ENCODE results near the gene DNER.
"Not testable (repeated sequence)": the region's sequence is repeated elsewhere in the genome, so short reads cannot be mapped to it uniquely, and the experiment has no call there.

DNER gene

DNA sequence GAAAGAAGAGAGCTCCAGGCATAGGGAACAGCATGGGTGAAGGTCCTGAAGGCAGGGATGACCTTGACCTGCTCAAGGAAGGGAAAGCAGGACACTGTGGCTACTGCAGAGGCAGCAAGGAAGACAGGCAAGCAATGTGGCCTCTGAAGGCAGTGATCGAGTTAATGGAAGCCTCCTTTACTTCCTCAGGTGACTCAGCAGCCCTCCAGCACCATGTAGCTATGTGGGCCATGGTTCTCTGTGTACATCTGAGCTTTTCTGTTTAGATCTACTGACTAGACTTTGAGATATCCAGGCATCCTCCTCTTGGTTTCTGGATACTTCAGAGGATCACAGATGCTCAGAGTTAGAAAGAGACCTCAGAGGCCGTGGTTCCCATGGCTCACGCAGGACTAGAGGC is 336.0 kb downstream of the DNER start:
- Histone ChIP-seq H3K4me3 (ENCODE audit: severe bottlenecking) (no peak overlapping the region), H3K9me3 (ENCODE audit: severe bottlenecking) (no peaks in the 10 kb centered on the region), H3K36me3 (ENCODE audit: low read depth) (no peaks in the 10 kb centered on the region), H3K27me3 (ENCODE audit: insufficient read depth, poor library complexity, severe bottlenecking) (no peaks in the 10 kb centered on the region), H3K27ac (ENCODE audit: poor library complexity, severe bottlenecking) (no peak overlapping the region), H3K4me1 (ENCODE audit: insufficient read depth, poor library complexity, severe bottlenecking) (peaks cover 8% of the 10 kb centered on the region)
- ATAC-seq (ENCODE audit: low read depth) (no peak), DNase-seq (ENCODE audit: low spot score) (no peak)
- TF ChIP-seq, protein P1, sequence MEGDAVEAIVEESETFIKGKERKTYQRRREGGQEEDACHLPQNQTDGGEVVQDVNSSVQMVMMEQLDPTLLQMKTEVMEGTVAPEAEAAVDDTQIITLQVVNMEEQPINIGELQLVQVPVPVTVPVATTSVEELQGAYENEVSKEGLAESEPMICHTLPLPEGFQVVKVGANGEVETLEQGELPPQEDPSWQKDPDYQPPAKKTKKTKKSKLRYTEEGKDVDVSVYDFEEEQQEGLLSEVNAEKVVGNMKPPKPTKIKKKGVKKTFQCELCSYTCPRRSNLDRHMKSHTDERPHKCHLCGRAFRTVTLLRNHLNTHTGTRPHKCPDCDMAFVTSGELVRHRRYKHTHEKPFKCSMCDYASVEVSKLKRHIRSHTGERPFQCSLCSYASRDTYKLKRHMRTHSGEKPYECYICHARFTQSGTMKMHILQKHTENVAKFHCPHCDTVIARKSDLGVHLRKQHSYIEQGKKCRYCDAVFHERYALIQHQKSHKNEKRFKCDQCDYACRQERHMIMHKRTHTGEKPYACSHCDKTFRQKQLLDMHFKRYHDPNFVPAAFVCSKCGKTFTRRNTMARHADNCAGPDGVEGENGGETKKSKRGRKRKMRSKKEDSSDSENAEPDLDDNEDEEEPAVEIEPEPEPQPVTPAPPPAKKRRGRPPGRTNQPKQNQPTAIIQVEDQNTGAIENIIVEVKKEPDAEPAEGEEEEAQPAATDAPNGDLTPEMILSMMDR (IDR thresholded peaks at IDR 0.05; ENCODE audit: poor library complexity, severe bottlenecking), result no peak

DNA sequence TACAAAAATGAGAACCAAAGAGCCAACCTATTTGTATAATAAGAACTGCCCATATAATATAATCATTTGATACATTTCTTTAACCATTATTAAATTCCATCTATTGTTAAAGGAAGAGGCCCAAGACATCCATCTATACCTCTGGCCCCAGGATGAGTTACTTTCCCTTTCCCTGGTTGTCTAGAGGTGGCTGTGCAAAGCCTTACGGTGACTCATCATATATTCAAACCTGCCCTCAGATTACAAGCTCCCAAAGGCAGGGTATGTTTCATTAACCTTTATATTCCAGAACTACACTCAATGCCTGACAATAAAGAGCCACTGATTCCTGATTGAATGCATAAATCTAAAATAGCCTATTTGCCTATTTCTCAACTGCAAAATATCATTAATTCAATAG is 337.5 kb downstream of the DNER start:
- H3K36me3 ChIP-seq (ENCODE audit: low read depth), result no peaks in the 10 kb centered on the region
- DNase-seq (ENCODE audit: low spot score), result no peak

DNA sequence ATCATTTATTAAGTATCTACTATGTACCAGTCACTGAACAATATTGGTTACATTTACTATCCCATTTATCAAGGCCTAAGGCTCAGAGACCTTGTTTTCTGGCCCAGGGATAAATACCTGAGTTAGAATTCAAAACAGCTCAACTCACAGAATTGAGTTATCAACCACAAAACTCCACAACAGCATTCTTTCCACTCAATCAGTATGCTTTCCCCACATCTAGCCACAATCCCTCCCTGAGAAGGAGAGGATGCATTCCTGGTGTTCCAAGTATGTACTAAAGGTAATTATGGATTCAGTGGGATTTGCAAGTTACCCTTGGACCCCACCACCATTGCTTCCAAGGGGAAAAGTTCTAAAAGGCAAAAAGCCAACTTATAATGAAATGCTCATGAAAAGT is 339.1 kb downstream of the DNER start:
- no peaks in the 10 kb centered on the region for H3K9me3 ChIP-seq (ENCODE audit: severe bottlenecking)
- peaks cover 8% of the 10 kb centered on the region for H3K4me1 ChIP-seq (ENCODE audit: insufficient read depth, poor library complexity, severe bottlenecking)
- H3K27ac ChIP-seq (ENCODE audit: poor library complexity, severe bottlenecking), result no peak overlapping the region
- no peak for ATAC-seq (ENCODE audit: low read depth)
- H3K27me3 ChIP-seq (ENCODE audit: insufficient read depth, poor library complexity, severe bottlenecking), result no peaks in the 10 kb centered on the region
- DNase-seq (ENCODE audit: low spot score), result no peak
- TF ChIP-seq, protein P1 (IDR thresholded peaks at IDR 0.05; ENCODE audit: poor library complexity, severe bottlenecking), result no peak
- no peaks in the 10 kb centered on the region for H3K36me3 ChIP-seq (ENCODE audit: low read depth)
- H3K4me3 ChIP-seq (ENCODE audit: severe bottlenecking), result no peak overlapping the region

More for the DNA sequence above, 337.5 kb downstream of the DNER start:
- ATAC-seq (ENCODE audit: low read depth), result peak; percentile 96
- Histone ChIP-seq H3K4me1 (ENCODE audit: insufficient read depth, poor library complexity, severe bottlenecking) (peaks cover 8% of the 10 kb centered on the region), H3K4me3 (ENCODE audit: severe bottlenecking) (no peak overlapping the region), H3K27ac (ENCODE audit: poor library complexity, severe bottlenecking) (no peak overlapping the region), H3K27me3 (ENCODE audit: insufficient read depth, poor library complexity, severe bottlenecking) (no peaks in the 10 kb centered on the region), H3K9me3 (ENCODE audit: severe bottlenecking) (no peaks in the 10 kb centered on the region)
- TF ChIP-seq, protein P1 (IDR thresholded peaks at IDR 0.05; ENCODE audit: poor library complexity, severe bottlenecking), result no peak

DNA sequence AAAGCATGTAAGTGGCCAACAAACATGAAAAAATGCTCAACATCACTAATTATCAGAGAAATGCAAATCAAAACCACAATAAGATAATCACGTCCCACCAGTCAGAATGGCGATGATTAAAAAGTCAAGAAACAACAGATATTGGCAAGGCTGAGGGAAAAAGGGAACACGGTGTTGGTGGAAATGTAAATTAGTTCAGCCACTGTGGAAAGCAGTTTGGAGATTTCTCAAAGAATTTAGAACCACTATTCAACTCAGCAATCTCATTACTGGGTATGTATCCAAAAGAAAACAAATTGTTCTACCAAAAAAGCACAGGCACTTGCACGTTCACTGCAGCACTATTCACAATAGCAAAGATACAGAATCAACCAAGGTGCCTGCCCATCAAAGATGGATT is 341.0 kb downstream of the DNER start:
- H3K9me3 ChIP-seq (ENCODE audit: severe bottlenecking); H3K27me3 ChIP-seq (ENCODE audit: insufficient read depth, poor library complexity, severe bottlenecking); DNase-seq (ENCODE audit: low spot score); H3K4me1 ChIP-seq (ENCODE audit: insufficient read depth, poor library complexity, severe bottlenecking); H3K36me3 ChIP-seq (ENCODE audit: low read depth); H3K4me3 ChIP-seq (ENCODE audit: severe bottlenecking); H3K27ac ChIP-seq (ENCODE audit: poor library complexity, severe bottlenecking); ATAC-seq (ENCODE audit: low read depth): not testable (repeated sequence)

DNA sequence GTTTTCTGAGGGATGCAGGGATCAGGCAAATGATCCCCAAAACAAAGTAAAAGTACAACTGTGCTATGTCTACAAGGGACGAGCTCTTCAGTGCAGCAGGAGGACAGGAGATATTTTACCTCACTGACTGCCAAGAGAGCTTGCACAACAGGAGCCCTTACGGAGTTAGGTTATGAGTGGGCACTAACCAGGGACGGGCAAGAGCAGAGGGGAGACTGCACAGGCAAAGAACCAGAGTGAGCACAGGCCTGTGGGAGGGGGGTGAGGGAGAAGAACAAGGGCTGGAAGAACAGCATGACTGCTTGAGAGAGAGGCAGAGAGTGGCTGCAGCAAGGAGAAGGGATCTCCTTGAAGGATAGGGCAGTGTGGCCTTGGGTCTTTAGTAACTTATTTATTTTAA is 342.1 kb downstream of the DNER start:
- Histone ChIP-seq H3K4me3 (ENCODE audit: severe bottlenecking) (no peak overlapping the region), H3K4me1 (ENCODE audit: insufficient read depth, poor library complexity, severe bottlenecking) (peaks cover 7% of the 10 kb centered on the region), H3K9me3 (ENCODE audit: severe bottlenecking) (peaks cover 3% of the 10 kb centered on the region), H3K27me3 (ENCODE audit: insufficient read depth, poor library complexity, severe bottlenecking) (no peaks in the 10 kb centered on the region), H3K36me3 (ENCODE audit: low read depth) (0 out of 2 replicates have a peak, but pooled peaks cover 6% of the 10 kb centered on the region), H3K27ac (ENCODE audit: poor library complexity, severe bottlenecking) (no peak overlapping the region)
- ATAC-seq (ENCODE audit: low read depth) (no peak), DNase-seq (ENCODE audit: low spot score) (no peak)
- TF ChIP-seq, protein P1 (IDR thresholded peaks at IDR 0.05; ENCODE audit: poor library complexity, severe bottlenecking), result no peak

All from RWPE2 (cell line).